Loucy (cell line): Measurements from ENCODE around the gene MBP.

Experiments used
- EZH2phosphoT487 ChIP-seq: fragments of 200-600 bp; IDR thresholded peaks from 2 replicates; pipeline ENCODE4 v1.6.1; 2018; ENCODE audit warnings: antibody characterized with exemption, mild to moderate bottlenecking, moderate library complexity, borderline replicate concordance
- TF ChIP-seq, protein P1 (sequence below): fragments of 200-600 bp; sonication (generic); conservative IDR thresholded peaks from 2 replicates; pipeline ENCODE4 v1.5.1; 2014; ENCODE audit warnings: mild to moderate bottlenecking, antibody characterized with exemption, low read length

DNA sequence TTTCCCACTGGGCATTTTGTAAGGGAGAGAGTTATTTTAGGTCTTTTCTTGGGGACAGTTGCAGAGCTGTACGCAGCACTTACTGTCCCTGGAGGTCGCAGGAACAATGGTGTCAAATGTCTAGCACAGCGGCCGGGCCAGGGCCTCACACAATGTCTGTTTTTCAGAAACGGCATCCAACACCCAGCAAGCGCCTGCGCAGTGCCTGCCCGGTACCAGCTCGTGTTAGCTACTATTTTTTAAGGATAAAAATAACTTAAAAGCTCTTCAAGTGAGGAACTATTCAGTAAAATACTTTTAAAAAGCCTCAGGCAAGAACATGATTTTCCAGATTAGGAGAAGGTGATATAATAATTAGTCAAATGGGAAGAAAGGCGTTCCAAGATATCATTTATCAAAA, 90.0 kb downstream of the MBP start:
- TF ChIP-seq, protein P1, sequence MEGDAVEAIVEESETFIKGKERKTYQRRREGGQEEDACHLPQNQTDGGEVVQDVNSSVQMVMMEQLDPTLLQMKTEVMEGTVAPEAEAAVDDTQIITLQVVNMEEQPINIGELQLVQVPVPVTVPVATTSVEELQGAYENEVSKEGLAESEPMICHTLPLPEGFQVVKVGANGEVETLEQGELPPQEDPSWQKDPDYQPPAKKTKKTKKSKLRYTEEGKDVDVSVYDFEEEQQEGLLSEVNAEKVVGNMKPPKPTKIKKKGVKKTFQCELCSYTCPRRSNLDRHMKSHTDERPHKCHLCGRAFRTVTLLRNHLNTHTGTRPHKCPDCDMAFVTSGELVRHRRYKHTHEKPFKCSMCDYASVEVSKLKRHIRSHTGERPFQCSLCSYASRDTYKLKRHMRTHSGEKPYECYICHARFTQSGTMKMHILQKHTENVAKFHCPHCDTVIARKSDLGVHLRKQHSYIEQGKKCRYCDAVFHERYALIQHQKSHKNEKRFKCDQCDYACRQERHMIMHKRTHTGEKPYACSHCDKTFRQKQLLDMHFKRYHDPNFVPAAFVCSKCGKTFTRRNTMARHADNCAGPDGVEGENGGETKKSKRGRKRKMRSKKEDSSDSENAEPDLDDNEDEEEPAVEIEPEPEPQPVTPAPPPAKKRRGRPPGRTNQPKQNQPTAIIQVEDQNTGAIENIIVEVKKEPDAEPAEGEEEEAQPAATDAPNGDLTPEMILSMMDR = no peak
- TF ChIP-seq EZH2phosphoT487 = no peak
